GM18520 (cell line): ENCODE measurements around the gene RALGPS1.

ENCODE experiments used
- ATAC-seq: cut with Tn5 transposase; IDR thresholded peaks from one replicate; pipeline ENCODE4 v1.9.1; 2021; ENCODE audit not compliant: unreplicated experiment

RALGPS1 gene

DNA sequence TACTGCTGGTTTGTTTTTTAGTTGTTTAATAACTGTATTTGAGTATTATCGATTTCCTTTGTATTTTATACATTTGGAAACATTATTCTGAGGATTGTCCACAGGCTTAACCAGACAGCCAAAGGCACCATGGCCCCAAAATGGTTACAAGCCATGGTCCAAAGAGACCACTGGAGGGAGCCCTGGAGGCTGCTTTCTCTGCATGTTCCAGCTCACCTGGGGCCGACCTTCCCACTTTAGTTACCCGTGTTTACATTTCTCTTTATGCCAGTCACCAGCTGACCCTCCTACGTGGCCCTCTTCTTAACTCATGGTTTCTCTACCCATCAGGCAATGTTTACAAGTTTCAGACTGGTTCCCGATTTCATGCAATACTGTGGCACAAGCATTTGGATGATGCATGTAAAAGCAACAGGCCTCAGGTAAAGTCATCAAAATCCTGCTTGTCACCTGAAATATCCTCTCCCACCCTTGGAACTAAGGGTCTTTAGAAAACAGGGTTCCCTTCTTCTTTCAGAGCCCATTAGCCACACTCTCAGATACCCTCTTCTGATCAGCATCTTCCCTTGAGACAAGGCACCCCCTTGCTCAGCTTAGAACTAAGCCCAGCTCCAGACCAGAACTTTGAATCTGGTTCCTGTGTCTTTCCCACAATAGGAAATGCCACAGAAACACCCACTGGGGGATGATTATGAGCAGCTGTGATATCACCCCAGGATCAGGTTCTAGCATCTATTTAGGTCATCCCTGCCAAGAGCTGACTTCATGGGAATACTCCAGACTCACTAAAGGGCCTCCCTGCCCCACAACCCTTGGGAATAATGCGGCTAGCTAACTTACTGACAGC lies 300.1 kb downstream of the RALGPS1 start:
- no peak for ATAC-seq

DNA sequence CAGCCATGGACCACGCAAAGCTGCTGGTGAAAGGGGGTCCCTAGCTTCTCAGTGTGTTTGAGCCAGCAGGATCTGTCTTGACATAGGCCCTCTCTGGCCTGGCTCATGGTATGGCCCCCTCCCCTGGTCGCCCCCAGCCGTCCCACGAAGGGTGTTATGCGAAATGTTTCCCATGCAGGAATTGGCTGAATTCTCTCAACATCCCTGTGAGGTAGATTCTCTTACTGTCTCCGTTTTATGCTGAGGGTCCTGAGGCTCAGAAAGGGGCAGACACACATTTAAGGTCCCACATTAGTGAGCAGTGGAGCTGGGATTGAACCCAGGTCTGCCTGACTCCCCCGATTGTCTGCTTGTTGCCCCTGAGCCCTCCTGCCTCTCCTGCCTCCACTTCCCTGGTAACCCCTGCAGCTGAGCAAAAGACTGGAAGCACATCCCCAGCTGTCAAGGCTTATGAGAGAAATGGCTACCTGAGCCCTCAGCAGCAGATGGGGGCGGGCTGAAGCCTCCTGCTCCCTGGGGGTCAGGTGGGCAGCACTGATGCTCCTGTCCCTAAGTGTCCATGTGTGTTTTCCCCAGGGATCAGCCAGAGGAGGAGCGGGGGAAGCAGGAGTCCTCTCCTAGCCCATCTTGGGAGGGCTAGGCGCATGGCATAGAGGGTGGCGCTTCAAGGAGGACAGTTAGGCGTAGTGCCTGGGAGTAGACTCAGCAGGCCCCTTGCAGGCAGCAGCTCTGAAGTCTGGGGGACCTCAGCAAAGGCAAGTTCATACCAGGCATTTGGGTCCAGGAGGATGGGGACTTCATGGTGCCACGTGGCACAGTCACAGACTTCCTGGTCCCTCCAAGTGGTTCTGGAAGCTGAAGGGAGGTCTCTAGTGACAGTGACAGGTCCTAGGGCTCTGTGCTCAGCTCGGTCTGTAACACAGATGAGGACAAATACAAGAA lies 301.0 kb downstream of the RALGPS1 start:
- no peak for ATAC-seq

DNA sequence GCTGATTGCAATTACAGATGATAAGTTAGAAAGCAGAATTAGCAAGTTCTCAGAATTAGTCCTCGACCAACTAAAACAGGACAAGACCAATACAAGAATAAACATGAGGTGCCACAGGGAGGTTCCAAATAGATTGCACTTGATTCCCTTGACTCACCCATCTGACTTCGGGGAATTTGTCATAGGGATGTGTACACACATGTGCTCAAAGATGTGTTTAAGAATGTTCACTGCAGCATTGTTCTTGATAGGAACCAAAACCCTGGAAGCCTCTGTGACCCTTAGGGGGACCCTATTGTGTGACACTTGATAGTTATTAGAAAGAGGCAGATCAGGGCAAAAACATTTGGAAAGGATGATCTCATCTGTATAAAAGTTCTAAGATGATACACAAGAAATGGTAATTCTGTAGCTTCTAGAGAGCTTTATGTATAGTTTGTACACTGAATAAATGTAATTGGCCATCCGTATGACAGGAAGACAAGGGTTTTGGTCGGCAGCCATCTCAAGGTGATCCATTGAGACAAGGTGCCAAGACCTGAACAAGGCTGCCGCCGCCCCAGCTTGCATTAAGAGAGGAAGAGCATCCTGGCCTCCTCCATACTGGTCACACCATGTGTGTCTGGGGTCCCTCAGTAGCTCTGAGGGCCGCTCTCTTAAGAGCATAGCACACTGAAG lies 301.8 kb downstream of the RALGPS1 start:
- no peak for ATAC-seq

DNA sequence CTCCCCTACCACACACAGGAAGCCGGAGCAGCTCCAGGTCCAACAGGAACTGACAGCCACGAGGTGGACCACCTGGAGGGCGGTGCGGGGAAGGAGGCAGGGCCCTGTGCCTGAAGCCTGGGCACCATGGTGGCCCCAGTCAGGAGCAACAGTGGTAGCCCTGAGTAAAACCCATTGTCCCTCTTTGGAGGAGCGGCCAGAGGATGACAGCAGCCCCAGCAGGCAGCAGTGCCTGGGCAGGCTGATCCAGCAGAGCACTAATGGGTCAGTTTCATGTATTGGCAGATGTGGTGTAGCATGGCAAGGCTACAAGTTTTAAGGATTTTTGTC lies 302.3 kb downstream of the RALGPS1 start:
- no peak for ATAC-seq

DNA sequence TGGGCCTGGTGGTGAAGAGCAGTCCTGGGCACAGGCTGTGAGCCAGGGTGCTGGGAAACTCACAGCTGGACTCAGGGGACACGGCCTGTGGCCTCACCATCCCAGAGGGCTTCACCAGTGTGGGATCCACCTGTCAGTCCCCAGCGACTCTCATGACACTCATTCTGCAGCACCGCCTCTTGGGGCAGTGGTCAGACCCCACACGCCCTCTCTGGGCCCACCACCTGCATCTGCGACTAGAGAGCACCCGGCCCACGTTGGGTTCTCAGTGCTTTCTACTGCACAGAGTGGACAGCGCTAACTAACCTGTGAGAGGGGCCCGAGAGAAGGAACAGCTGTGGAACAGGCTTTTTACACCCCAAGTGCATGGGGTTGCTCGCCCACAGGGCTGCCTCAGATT lies 304.2 kb downstream of the RALGPS1 start:
- ATAC-seq, result no peak

DNA sequence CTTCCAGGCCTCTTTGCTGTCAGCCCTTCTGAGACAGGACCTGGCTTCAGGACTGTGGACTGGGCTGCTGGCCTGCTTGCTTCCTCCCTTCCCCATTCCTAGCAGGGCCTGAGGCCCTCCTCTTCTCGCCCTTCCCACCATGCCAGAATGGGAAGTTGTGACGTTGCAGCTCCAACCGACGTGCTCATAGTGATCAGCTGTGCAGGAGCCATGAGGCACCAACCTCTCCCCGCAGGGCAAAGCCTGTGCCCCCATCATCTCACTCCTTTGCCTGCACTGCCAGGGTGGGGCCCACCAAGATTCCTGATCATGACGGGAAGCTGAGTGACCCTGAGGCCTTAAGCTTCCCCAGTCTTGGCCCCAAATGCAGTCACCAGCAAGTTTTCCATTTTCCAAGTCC lies 304.9 kb downstream of the RALGPS1 start:
- no peak for ATAC-seq

DNA sequence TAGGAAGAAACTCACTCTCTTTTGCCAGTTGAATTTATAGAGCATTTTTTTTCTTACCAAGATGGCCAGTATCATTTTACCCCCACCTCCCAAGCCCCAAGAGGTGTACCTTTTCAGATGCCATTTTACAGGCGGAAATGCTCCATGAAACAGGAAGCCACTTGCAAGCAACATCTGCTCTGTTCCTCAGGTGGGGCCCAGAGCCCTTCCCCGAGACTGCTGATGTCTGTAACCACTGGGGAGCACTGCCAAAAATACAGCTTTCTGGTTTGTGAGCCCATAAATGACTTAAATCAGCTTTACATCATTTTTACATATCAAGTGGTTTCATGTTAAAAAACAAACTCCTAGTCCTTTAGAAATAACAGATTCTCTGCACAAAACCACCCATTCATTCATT lies 307.1 kb downstream of the RALGPS1 start:
- ATAC-seq, result no peak

DNA sequence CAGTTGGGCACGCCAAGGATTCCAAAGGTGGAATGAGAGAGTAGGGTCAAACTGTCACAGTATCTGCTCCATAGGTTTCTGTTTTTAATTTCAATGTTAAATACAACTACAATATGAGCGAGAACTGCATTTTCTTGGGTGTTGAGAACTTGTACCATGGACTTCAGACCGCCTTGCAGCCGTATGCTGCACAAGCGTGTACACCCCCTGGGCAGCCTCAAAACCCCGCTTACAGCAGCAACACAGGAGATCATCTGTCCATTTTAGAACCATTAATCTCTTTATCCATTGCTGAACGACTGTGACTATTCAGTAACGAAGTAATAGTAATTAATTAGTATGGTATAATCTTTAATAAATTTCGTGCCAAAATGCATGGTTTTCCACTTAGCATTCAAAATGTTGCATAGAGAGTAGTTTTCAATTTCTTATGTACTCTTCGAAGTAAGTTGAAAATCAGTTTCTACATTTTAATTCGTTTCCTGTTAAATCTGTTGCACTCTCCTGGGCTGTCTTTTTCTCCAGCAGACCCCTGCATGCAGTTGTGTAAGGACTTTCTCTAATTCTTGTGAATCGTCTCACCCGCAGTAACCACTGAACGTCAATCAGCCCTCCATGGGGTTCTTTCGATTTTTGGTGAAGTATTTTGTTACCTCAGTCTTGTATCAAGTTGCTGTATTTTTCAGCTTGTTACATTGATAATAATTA lies 308.0 kb downstream of the RALGPS1 start:
- ATAC-seq, result no peak

DNA sequence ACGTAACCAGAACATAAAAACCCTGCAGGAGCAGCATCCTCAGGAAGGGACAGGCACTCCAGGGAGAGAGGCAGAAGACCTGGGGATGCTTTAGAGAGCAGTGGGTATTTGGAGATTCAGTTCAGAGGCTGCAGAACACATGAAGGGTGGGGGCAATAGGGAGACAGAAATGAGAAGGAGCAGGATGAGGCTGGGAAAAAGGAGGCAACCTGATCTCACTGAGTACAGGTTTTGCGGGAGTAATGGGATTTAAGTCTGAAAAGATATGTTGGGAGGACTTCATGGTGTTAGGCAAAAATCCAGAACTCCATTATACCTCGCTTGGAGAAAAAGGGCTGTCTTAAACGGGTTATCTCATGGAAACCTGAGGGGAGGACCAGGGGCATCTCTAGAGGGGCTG lies 308.7 kb downstream of the RALGPS1 start:
- no peak for ATAC-seq

DNA sequence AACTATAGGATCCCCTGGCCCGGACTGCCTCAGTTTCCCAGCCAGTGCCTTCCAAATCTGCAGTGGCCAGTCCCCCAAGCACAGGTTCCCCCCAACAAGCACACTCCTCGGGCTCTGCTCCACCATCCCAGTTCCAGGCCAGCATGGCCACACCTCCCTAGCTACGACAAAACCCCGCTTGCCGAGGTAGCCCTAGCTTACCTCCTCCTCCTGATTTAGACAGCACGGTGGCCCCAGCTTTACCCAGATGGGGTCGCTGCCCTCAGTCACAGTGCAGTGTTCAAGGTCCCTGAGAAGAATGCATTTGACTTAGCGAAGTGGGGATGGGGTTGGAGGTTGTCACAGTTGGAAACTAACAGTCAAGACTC lies 309.2 kb downstream of the RALGPS1 start:
- no peak for ATAC-seq

DNA sequence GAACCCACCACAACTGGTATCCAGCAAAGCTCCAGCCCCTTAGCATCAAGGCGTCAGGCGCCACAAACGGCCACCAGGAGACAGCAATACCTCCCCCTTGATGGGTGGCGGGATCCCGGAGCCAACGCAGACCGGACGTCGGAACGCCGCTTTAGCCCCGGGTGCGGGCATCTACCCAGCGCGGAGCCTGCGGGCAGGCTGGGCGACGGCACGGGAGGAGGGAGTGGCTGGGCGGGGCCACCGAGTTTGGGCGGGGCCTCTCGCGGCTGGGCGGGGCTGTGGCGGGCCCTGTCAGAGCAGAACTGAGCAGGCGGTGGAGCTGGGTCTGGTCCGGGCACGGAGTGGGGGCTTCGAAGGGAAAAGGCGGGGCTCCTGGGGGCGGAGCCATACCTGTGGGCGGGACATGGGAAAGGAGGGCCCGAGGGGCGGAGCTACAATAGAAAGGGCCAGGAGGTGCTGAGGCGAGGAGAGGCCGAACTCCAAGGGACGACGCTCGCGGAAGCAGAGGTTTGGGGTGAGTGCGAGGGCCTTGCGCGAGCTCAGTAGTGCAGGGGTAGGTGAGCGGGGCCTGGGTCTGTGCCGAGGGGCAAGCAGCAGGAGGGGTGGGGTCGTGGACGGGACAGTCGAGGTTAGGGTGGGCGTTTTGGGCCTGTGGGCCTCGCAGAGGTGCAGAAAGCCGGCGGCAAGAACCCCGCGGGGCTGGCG lies 309.7 kb downstream of the RALGPS1 start:
- peak; percentile 48 for ATAC-seq

DNA sequence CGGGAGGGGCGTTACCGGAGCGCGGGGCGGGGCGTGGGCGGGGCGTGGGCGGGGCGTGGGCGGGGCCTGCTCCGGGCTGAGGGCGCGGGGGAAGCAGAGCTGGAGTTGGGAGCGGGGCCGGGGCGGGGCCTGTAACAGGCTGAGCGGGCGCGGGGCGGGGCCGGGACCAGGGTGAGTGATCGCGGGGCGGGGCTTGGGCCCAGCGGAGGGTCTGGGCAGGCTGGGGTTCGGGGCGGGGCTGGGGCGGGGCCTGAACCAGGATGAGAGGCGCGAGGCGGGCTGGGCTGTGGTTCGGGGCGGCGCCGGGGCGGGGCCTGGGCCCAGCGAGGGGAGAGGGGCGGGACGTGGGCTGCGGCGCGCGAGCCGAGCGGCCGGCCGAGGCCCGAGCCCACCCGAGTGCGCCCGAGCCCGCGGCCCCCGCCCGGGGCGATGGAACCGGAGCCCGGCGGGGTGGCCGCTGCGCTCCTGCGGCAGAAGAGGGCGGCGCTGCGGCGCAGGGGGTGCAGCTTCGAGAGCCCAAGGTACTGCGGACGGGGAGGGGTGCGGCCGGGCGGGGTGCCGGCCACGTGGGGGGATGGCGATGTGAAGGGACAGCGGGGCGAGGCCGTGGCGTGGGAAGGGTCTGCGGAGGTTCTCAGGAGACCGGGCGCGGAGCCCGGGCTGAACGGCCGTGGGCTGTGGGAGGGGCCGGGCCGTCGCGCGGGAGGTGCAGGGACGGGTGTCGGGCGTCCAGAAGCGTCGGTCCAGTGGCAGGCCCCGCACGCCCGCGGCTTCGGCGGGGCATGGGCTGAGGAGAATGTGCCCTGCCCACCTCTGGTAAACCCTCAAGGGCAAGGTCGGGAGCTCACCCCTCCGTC lies 310.5 kb downstream of the RALGPS1 start:
- ATAC-seq, result peak; percentile 28

DNA sequence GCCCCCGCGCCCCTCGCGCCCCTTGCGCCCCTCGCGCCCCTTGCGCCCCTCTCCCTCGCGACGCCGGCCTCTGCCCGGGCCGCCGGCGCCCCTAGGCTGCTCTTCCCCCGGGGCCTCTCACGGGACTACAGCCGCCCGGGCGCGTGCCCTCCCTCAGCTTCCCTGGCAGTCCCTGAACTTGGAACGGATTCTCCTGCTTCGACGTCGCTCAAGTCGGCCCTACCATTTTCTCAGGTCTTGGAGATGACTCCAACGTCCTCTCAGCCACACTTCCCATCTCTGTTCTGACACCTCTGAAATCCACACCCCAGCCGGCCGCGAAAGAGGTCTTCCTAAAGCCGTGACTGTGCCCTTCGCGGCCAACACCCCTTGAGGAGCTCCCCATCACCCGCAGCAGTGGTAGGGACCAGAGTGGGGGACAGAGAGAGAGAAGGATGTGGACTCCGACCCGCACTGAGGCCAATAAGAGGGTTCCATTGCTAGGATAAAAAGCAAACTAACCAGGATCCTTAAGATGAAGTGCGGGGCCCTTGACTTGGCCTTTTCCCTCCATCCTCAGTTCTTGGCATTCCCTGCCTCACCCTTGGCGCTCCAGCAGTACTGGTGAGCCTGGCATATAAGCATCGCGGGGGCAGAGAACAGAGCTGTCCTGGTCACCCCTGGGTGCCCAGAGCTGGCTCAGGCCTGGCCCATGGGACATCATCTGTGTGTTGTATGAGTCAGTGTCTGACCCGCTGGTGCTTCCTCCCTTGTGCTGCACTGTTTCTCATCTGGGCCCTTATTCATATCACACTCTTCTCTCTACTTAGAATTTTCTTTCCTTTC lies 311.4 kb downstream of the RALGPS1 start:
- ATAC-seq, result no peak

DNA sequence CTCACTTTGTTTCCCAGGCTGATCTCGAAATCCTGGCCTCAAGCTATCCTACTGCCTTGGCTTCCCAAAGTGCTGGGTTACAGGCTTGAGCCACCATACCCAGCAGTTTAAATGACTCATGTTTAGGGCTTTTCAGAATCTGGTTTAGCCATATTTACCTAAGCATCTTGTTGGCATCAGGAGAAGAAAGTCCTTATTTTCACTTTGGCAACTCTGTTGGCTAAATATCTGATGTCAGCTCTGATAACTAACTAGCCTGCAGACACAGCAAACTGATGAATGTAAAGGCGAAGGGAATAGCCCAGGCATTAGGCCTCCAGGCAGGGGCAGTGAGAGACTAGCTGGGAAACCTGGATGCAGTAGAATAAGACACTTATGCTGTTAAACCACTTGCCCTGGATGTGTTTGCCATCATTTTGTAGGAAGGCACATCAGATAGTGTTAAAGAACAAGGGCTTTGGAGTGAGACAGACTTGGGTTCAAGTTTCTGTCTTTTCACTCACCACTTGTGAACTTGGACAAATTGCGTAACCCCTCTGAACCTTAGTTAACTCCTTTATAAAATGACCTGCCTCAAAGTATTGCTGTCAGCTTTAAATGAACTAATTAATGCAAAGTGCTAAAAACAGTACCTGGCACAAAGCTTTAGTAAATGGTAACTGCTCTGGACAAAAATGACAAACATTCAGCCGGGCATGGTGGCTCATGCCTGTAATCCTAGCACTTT lies 315.3 kb downstream of the RALGPS1 start:
- ATAC-seq, result no peak

DNA sequence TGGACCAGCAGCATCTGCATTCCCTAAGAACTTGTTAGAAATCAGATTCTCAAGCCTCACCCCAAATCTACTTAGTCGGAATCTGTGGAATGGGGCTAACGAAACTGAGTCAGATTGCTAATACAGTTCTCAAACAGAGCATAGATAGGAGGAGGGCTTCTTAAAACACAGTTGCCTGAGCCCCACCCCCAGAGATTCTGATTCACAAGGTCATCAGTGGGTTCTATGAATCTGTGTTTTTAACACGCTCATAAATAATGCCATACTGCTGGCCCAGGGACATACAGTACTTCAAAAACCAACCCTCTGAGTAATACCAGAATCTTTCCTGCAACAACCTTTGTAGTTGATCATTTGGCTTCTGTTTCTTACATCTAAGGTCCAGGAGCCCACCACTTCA lies 317.1 kb downstream of the RALGPS1 start:
- no peak for ATAC-seq

DNA sequence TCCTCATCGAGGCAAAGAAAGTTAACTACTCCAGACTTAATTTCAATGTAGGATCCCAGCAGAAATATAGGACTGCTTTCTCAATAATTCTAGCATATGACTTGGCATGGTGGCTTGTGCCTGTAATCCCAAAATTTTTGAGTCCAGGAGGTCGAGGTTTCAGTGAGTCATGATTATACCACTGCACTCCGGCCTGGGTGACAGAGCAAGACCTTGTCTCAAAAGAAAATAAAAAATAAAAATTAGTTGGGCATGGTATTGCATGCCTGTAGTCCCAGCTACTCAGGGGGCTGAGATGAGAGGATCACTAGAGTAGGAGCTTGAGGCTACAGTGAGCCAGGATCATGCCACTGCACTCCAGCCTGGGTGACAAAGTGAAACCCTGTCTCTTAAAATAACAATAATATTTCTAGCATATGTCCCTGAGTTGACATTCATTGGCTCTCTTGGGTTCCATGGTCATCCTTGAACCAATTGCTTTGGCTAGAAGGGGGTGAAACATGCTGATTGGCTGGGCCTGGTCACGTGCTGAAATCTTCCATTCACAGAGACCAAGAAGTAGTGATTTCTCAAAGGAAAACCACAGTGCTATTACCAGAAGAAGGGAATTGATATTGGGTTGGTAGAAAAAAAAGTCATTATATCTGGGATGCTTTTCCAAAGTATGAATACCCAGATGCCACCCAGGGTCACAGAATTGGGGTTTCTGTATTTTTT lies 318.4 kb downstream of the RALGPS1 start:
- ATAC-seq, result no peak

DNA sequence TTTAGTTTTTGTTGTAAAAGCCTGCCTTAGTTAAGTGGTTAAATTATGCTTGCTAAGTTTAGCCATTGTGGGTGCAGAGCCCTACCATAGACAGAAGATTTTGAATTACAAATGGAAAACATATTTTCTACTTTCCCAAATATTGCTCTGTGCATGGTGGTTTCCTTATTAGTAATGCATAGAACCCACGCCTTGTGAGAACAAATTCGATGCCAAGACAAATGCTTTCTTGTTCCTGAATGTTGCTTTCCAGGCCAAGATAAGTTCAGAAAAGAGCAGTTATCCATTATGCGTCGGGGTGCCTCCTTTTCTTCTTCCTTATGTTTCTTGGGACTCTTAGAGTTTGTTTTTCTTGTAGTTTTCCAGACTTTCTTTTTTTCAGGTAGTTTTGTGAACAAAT lies 319.0 kb downstream of the RALGPS1 start:
- ATAC-seq, result no peak
